SK-N-SH (cell line): ENCODE measurements around the gene CABLES2.

Experiments
- CHD2 ChIP-seq: fragments of 150-350 bp; IDR thresholded peaks from 2 replicates; pipeline ENCODE4 v1.6.1; 2018; ENCODE audit warnings: low read length; ENCODE audit not compliant: partially characterized antibody
- CTCF ChIP-seq: fragments of 200-600 bp; sonication (generic); IDR thresholded peaks from 2 replicates; pipeline ENCODE4 v1.6.1; 2017; ENCODE audit warnings: antibody characterized with exemption, mild to moderate bottlenecking, moderate library complexity
- ELF1 ChIP-seq: IDR thresholded peaks from 2 replicates; pipeline ENCODE4 v1.4.0; 2012
- EZH2phosphoT487 ChIP-seq: fragments of 200-600 bp; sonication (generic); IDR thresholded peaks from 2 replicates; pipeline ENCODE4 v1.6.1; 2017; ENCODE audit warnings: low read depth, mixed run types, mild to moderate bottlenecking, antibody characterized with exemption, moderate library complexity, borderline replicate concordance
- FOSL2 ChIP-seq: IDR thresholded peaks from 2 replicates; pipeline ENCODE4 v1.4.0; 2012; ENCODE audit warnings: low read depth, mild to moderate bottlenecking, moderate library complexity, borderline replicate concordance
- JUND ChIP-seq: IDR thresholded peaks from 2 replicates; pipeline ENCODE4 v1.4.0; 2012
- RXRA ChIP-seq: IDR thresholded peaks from 2 replicates; pipeline ENCODE4 v1.4.0; 2012; ENCODE audit warnings: low read depth, mild to moderate bottlenecking, borderline replicate concordance
- TEAD4 ChIP-seq: IDR thresholded peaks from 2 replicates; pipeline ENCODE4 v1.4.0; 2012; ENCODE audit warnings: mild to moderate bottlenecking, borderline replicate concordance; ENCODE audit not compliant: insufficient read depth
- TF ChIP-seq, protein P1 (sequence below): IDR thresholded peaks from 2 replicates; pipeline ENCODE4 v1.6.1; 2012; ENCODE audit warnings: mild to moderate bottlenecking, low read depth, low read length, moderate library complexity
- TF ChIP-seq, protein P2 (sequence below): fragments of 150-350 bp; IDR thresholded peaks from 2 replicates; pipeline ENCODE4 v1.6.1; 2017; ENCODE audit warnings: antibody characterized with exemption, low read length, low read depth, borderline replicate concordance
- TF ChIP-seq, protein P3 (sequence below): IDR thresholded peaks from 2 replicates; pipeline ENCODE4 v1.4.0; 2012; ENCODE audit warnings: low read depth

- TF ChIP-seq, protein P1, sequence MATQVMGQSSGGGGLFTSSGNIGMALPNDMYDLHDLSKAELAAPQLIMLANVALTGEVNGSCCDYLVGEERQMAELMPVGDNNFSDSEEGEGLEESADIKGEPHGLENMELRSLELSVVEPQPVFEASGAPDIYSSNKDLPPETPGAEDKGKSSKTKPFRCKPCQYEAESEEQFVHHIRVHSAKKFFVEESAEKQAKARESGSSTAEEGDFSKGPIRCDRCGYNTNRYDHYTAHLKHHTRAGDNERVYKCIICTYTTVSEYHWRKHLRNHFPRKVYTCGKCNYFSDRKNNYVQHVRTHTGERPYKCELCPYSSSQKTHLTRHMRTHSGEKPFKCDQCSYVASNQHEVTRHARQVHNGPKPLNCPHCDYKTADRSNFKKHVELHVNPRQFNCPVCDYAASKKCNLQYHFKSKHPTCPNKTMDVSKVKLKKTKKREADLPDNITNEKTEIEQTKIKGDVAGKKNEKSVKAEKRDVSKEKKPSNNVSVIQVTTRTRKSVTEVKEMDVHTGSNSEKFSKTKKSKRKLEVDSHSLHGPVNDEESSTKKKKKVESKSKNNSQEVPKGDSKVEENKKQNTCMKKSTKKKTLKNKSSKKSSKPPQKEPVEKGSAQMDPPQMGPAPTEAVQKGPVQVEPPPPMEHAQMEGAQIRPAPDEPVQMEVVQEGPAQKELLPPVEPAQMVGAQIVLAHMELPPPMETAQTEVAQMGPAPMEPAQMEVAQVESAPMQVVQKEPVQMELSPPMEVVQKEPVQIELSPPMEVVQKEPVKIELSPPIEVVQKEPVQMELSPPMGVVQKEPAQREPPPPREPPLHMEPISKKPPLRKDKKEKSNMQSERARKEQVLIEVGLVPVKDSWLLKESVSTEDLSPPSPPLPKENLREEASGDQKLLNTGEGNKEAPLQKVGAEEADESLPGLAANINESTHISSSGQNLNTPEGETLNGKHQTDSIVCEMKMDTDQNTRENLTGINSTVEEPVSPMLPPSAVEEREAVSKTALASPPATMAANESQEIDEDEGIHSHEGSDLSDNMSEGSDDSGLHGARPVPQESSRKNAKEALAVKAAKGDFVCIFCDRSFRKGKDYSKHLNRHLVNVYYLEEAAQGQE = no peak
- no peak for TF ChIP-seq FOSL2
- no peak for TF ChIP-seq ELF1
- no peak for TF ChIP-seq CTCF
- TF ChIP-seq EZH2phosphoT487 = no peak
- TF ChIP-seq TEAD4 = no peak
- no peak for TF ChIP-seq JUND
- TF ChIP-seq, protein P2, sequence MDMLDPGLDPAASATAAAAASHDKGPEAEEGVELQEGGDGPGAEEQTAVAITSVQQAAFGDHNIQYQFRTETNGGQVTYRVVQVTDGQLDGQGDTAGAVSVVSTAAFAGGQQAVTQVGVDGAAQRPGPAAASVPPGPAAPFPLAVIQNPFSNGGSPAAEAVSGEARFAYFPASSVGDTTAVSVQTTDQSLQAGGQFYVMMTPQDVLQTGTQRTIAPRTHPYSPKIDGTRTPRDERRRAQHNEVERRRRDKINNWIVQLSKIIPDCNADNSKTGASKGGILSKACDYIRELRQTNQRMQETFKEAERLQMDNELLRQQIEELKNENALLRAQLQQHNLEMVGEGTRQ = no peak
- no peak for TF ChIP-seq RXRA
- TF ChIP-seq CHD2 = no peak
- TF ChIP-seq, protein P3, sequence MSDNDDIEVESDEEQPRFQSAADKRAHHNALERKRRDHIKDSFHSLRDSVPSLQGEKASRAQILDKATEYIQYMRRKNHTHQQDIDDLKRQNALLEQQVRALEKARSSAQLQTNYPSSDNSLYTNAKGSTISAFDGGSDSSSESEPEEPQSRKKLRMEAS = no peak
Measured at GRCh38 chr20:62426699-62427131, 19.6 kb upstream of the CABLES2 start.
